Naive thymus-derived CD8-positive, alpha-beta T cell (primary cell): Measurements from ENCODE around the gene GDPD3. TPM values are rescaled to one million over a fixed set of nuclear protein-coding genes. Genes with fewer than 3 reads are reported as not detected.

ENCODE experiments used
- ATAC-seq, 2 donors: fragments of 150-1000 bp; cut with Tn5 transposase in 1 of 2; sonication (Bioruptor Pico), chemical (Tn5 transposase) in 1 of 2; 1 replicate in 1 of 2; 2 replicates in 1 of 2; pipeline ENCODE4 v1.10.0; 2021; ENCODE audit warnings: mild to moderate bottlenecking in 2 of 2, moderate library complexity in 2 of 2
- POLR2A ChIA-PET: fragments of 350-600 bp; sonication (Branson Sonifier 250); formaldehyde crosslinking; loops from one replicate; lab custom pipeline; 2021; ENCODE audit warnings: antibody characterized with exemption; lab: Charles Lee
- DNase-seq, 10 donors: peaks; one replicate each; pipeline versions ENCODE4 v3.0.0 to v3.0.0-alpha.2; 2020 to 2022
- H3K27ac Mint-ChIP-seq, 10 donors: one replicate each; pipeline ENCODE4 v1.8.0; 2020 to 2022; ENCODE audit warnings: mild to moderate bottlenecking in 10 of 10, mixed read lengths in 10 of 10, moderate library complexity in 4 of 10, inconsistent platforms in 1 of 10
- H3K27me3 Mint-ChIP-seq, 5 donors: one replicate each; pipeline ENCODE4 v1.8.0; 2021 to 2022; ENCODE audit warnings: mixed read lengths in 5 of 5
- H3K36me3 Mint-ChIP-seq, 3 donors: one replicate each; pipeline ENCODE4 v1.8.0; 2020 to 2022; ENCODE audit warnings: mixed read lengths in 3 of 3, mild to moderate bottlenecking in 2 of 3, inconsistent platforms in 1 of 3
- H3K4me1 Mint-ChIP-seq, 4 donors: one replicate each; pipeline ENCODE4 v1.8.0; 2021 to 2022; ENCODE audit warnings: mixed read lengths in 4 of 4
- H3K4me3 Mint-ChIP-seq, 10 donors: one replicate each; pipeline ENCODE4 v1.8.0; 2020 to 2022; ENCODE audit warnings: mild to moderate bottlenecking in 10 of 10, mixed read lengths in 10 of 10, moderate library complexity in 6 of 10, inconsistent platforms in 1 of 10
- H3K9me3 Mint-ChIP-seq, 9 donors: one replicate each; pipeline ENCODE4 v1.8.0; 2020 to 2022; ENCODE audit warnings: mixed read lengths in 9 of 9, mild to moderate bottlenecking in 3 of 9, inconsistent platforms in 1 of 9, moderate library complexity in 1 of 9
- polyA plus RNA-seq, 3 donors: library from polyadenylated mRNA; unstranded; fragments of 300-500 nt; fragmentation: Illumina TruSeq; gene quantifications; one replicate each; pipeline ENCODE4 v1.2.3, GENCODE V29; 2021
- total RNA-seq, 8 experiments: library from RNA in 2 of 8; stranded (reverse) in 2 of 8; gene quantifications; one replicate each; pipeline ENCODE4 v1.2.3 and lab custom pipeline; 2021 to 2026

GDPD3 gene
- total and polyA plus RNA-seq, 5 experiments from 2014 or later, result 0.18 to 25.0 (median 19.8) TPM; not detected in 2

GRCh38 chr16:30110661-30111060 is 2.7 kb downstream of the GDPD3 start:
- DNase-seq (no peak), ATAC-seq (no peak)
- peaks cover 6 to 18% (median 12%) of the 10 kb centered on the region in 4 donors for H3K4me1 Mint-ChIP-seq
- POLR2A ChIA-PET, result interaction anchor here (0.7 to 4.7 kb wide), 2 partner anchors 16 to 73 kb away, joined by 4 to 20 read pairs; partner anchors contain the start of genes CORO1A and YPEL3
- H3K27ac Mint-ChIP-seq, result peak overlapping the region in 2 of 10 donors; percentile 19 to 43
- H3K4me3 Mint-ChIP-seq, result no peak overlapping the region
- H3K36me3 Mint-ChIP-seq, result peaks cover 4 to 40% (median 5%) of the 10 kb centered on the region in 3 donors
- no peaks in the 10 kb centered on the region for H3K27me3 Mint-ChIP-seq
- H3K9me3 Mint-ChIP-seq, result no peaks in the 10 kb centered on the region

- Mint-ChIP-seq H3K27ac (no peak overlapping the region), H3K36me3 (peaks cover 14 to 47% (median 18%) of the 10 kb centered on the region in 3 donors), H3K4me1 (peaks cover 2 to 12% (median 10%) of the 10 kb centered on the region in 4 donors), H3K9me3 (no peaks in the 10 kb centered on the region), H3K4me3 (no peak overlapping the region), H3K27me3 (no peaks in the 10 kb centered on the region)
- DNase-seq, result no peak
- ATAC-seq, result no peak
- POLR2A ChIA-PET, result interaction anchor here (0.7 kb wide), 1 partner anchor 295 kb away, joined by 3 read pairs; no protein-coding TSS in a partner anchor
Measured at GRCh38 chr16:30108059-30108850, 5.1 kb downstream of the GDPD3 start.

- no peak for ATAC-seq
- peaks cover 0 to 13% (median 2%) of the 10 kb centered on the region in 9 donors for H3K9me3 Mint-ChIP-seq
- no peaks in the 10 kb centered on the region for H3K27me3 Mint-ChIP-seq
- no peak overlapping the region for H3K4me3 Mint-ChIP-seq
- peak overlapping the region in 2 of 10 donors; percentile 21 to 84 for H3K27ac Mint-ChIP-seq
- POLR2A ChIA-PET, result interaction anchor here (0.6 to 1.6 kb wide), 2 partner anchors 39 to 82 kb away, joined by 3 to 4 read pairs; partner anchors contain the start of gene ALDOA
- no peak for DNase-seq
- H3K4me1 Mint-ChIP-seq, result peaks cover 0 to 6% (median 2%) of the 10 kb centered on the region in 4 donors
- H3K36me3 Mint-ChIP-seq, result peaks cover 10 to 28% (median 26%) of the 10 kb centered on the region in 3 donors
Measured at GRCh38 chr16:30104492-30104891, 8.8 kb downstream of the GDPD3 start.

- H3K27me3 Mint-ChIP-seq, result no peaks in the 10 kb centered on the region
- H3K4me3 Mint-ChIP-seq, result no peak overlapping the region
- H3K4me1 Mint-ChIP-seq, result peaks cover 0 to 6% (median 2%) of the 10 kb centered on the region in 4 donors
- POLR2A ChIA-PET, result interaction anchor here (1.5 to 1.6 kb wide), 2 partner anchors 14 to 38 kb away, joined by 4 read pairs; partner anchors contain the start of gene ALDOA
- peaks cover 0 to 15% (median 2%) of the 10 kb centered on the region in 9 donors for H3K9me3 Mint-ChIP-seq
- ATAC-seq, result no peak
- no peak for DNase-seq
- H3K36me3 Mint-ChIP-seq, result peaks cover 10 to 28% (median 26%) of the 10 kb centered on the region in 3 donors
- H3K27ac Mint-ChIP-seq, result peak overlapping the region in 5 of 10 donors; percentile 3 to 84 (median 27)
Measured at GRCh38 chr16:30104090-30104489, 9.2 kb downstream of the GDPD3 start.

GRCh38 chr16:30096862-30097563 is 16.3 kb downstream of the GDPD3 start:
- Mint-ChIP-seq H3K9me3 (peaks cover 0 to 44% (median 16%) of the 10 kb centered on the region in 9 donors), H3K36me3 (peaks cover 14 to 28% (median 22%) of the 10 kb centered on the region in 3 donors), H3K4me3 (peak overlapping the region; percentile 71 to 92 (median 82)), H3K4me1 (peaks cover 16 to 34% (median 31%) of the 10 kb centered on the region in 4 donors), H3K27ac (peak overlapping the region; percentile 43 to 97 (median 93)), H3K27me3 (no peaks in the 10 kb centered on the region)
- no peak for ATAC-seq
- peak in 3 of 10 donors; percentile 25 to 48 (median 47) for DNase-seq
- POLR2A ChIA-PET, result interaction anchor here (0.6 to 9.0 kb wide), 14 partner anchors 12 to 351 kb away, joined by 3 to 320 read pairs (median 4); partner anchors contain the start of genes ALDOA, C16orf54, CORO1A and GDPD3

- peaks cover 14 to 26% (median 22%) of the 10 kb centered on the region in 3 donors for H3K36me3 Mint-ChIP-seq
Measured at GRCh38 chr16:30096105-30096861, 17.1 kb downstream of the GDPD3 start, which contains the start of gene YPEL3. TSS of gene YPEL3 (minus strand) at chr16:30096213. CDS start at chr16:30095482, 731 bp downstream.

GRCh38 chr16:30095166-30096078 is 17.9 kb downstream of the GDPD3 start:
- Mint-ChIP-seq H3K36me3 (peaks cover 14 to 26% (median 22%) of the 10 kb centered on the region in 3 donors), H3K27ac (peak overlapping the region; percentile 85 to 97 (median 94)), H3K27me3 (no peaks in the 10 kb centered on the region), H3K9me3 (peaks cover 0 to 37% (median 16%) of the 10 kb centered on the region in 9 donors), H3K4me3 (peak overlapping the region; percentile 83 to 95 (median 91)), H3K4me1 (peaks cover 17 to 42% (median 39%) of the 10 kb centered on the region in 4 donors)
- peak in 1 of 2 donors; percentile 1 for ATAC-seq
- DNase-seq, result peak in 5 of 10 donors; percentile 16 to 35 (median 31)
- POLR2A ChIA-PET, result interaction anchor here (1.1 to 9.0 kb wide), 13 partner anchors 9 to 563 kb away, joined by 3 to 320 read pairs (median 5); partner anchors contain the start of genes ALDOA, CORO1A, GDPD3 and MAPK3

More at GRCh38 chr16:30096105-30096861, 17.1 kb downstream of the GDPD3 start, which contains the start of gene YPEL3:
- Mint-ChIP-seq H3K4me3 (peak within 1 kb of the TSS; percentile 83 to 95 (median 91)), H3K27me3 (no peaks in the 10 kb centered on the region), H3K27ac (peak within 1 kb of the TSS; percentile 85 to 97 (median 94)), H3K4me1 (peaks cover 17 to 39% (median 36%) of the 10 kb centered on the region in 4 donors), H3K9me3 (peaks cover 0 to 42% (median 16%) of the 10 kb centered on the region in 9 donors)
- DNase-seq (peak; percentile 82 to 93 (median 88)), ATAC-seq (peak; percentile 58 to 61)
- POLR2A ChIA-PET, result interaction anchor here (0.6 to 9.0 kb wide), 17 partner anchors 9 to 350 kb away, joined by 3 to 320 read pairs (median 4); partner anchors contain the start of genes ALDOA, C16orf54, CORO1A and GDPD3

- POLR2A ChIA-PET, result interaction anchor here (0.7 to 9.0 kb wide), 8 partner anchors 17 to 564 kb away, joined by 3 to 320 read pairs (median 14); partner anchors contain the start of genes ALDOA, CORO1A, GDPD3 and MAPK3
- H3K4me1 Mint-ChIP-seq, result peaks cover 24 to 50% (median 47%) of the 10 kb centered on the region in 4 donors
- ATAC-seq, result no peak
Measured at GRCh38 chr16:30094541-30095165, 18.7 kb downstream of the GDPD3 start.

GRCh38 chr16:30092373-30093010 is 20.8 kb downstream of the GDPD3 start:
- peaks cover 30 to 63% (median 56%) of the 10 kb centered on the region in 4 donors for H3K4me1 Mint-ChIP-seq
- POLR2A ChIA-PET, result interaction anchor here (0.5 to 9.0 kb wide), 16 partner anchors 11 to 386 kb away, joined by 3 to 320 read pairs (median 10); partner anchors contain the start of genes ALDOA, CORO1A, GDPD3 and MAPK3
- peaks cover under 1 to 24% (median 13%) of the 10 kb centered on the region in 3 donors for H3K36me3 Mint-ChIP-seq

More at GRCh38 chr16:30094541-30095165, 18.7 kb downstream of the GDPD3 start:
- Mint-ChIP-seq H3K27me3 (no peaks in the 10 kb centered on the region), H3K4me3 (peak overlapping the region; percentile 83 to 95 (median 91)), H3K27ac (peak overlapping the region; percentile 85 to 97 (median 94)), H3K36me3 (peaks cover 14 to 26% (median 22%) of the 10 kb centered on the region in 3 donors), H3K9me3 (peaks cover 0 to 35% (median 16%) of the 10 kb centered on the region in 9 donors)
- DNase-seq, result no peak

More at GRCh38 chr16:30092373-30093010, 20.8 kb downstream of the GDPD3 start:
- peak overlapping the region; percentile 80 to 93 (median 91) for H3K4me3 Mint-ChIP-seq
- peaks cover 0 to 15% (median 9%) of the 10 kb centered on the region in 9 donors for H3K9me3 Mint-ChIP-seq
- H3K27me3 Mint-ChIP-seq, result no peaks in the 10 kb centered on the region
- DNase-seq, result peak in 8 of 10 donors; percentile 45 to 75 (median 58)
- peak in 1 of 2 donors; percentile 34 for ATAC-seq
- H3K27ac Mint-ChIP-seq, result peak overlapping the region; percentile 88 to 98 (median 94)
